Osteocyte (in vitro differentiated cells): ENCODE measurements around the gene IQSEC3. TPM values are rescaled to one million over a fixed set of nuclear protein-coding genes. Genes with fewer than 3 reads are reported as not detected.

ENCODE experiments used
- DNase-seq: peaks from one replicate; pipeline ENCODE4 v3.0.0; 2021; ENCODE audit warnings: mixed read lengths; ENCODE audit not compliant: unreplicated experiment; ENCODE audit errors: extremely low spot score
- H3K27ac Mint-ChIP-seq: one replicate; pipeline ENCODE4 v1.8.0; 2021; ENCODE audit warnings: mild to moderate bottlenecking, mixed read lengths; ENCODE audit not compliant: unreplicated experiment
- H3K27me3 Mint-ChIP-seq: one replicate; pipeline ENCODE4 v1.8.0; 2021; ENCODE audit warnings: mixed read lengths; ENCODE audit not compliant: unreplicated experiment
- H3K36me3 Mint-ChIP-seq: one replicate; pipeline ENCODE4 v1.8.0; 2021; ENCODE audit warnings: mixed read lengths; ENCODE audit not compliant: unreplicated experiment
- H3K4me1 Mint-ChIP-seq: one replicate; pipeline ENCODE4 v1.8.0; 2021; ENCODE audit warnings: mixed read lengths; ENCODE audit not compliant: unreplicated experiment
- H3K4me3 Mint-ChIP-seq: one replicate; pipeline ENCODE4 v1.8.0; 2021; ENCODE audit warnings: mild to moderate bottlenecking, moderate library complexity, mixed read lengths; ENCODE audit not compliant: unreplicated experiment
- H3K9me3 Mint-ChIP-seq: one replicate; pipeline ENCODE4 v1.8.0; 2021; ENCODE audit warnings: mixed read lengths; ENCODE audit not compliant: unreplicated experiment
- total RNA-seq: library from RNA; stranded (reverse); gene quantifications from 2 replicates; pipeline ENCODE4 v1.2.1, GENCODE V29; 2021
- TF ChIP-seq, protein P1 (sequence below): fragments of 200-600 bp; sonication (generic); IDR thresholded peaks from 2 replicates; pipeline ENCODE4 v1.5.0; 2021; ENCODE audit warnings: antibody characterized with exemption, mild to moderate bottlenecking, moderate library complexity

IQSEC3 gene
- total RNA-seq, 1 donor from 2014 or later, result 0.56 TPM

DNA sequence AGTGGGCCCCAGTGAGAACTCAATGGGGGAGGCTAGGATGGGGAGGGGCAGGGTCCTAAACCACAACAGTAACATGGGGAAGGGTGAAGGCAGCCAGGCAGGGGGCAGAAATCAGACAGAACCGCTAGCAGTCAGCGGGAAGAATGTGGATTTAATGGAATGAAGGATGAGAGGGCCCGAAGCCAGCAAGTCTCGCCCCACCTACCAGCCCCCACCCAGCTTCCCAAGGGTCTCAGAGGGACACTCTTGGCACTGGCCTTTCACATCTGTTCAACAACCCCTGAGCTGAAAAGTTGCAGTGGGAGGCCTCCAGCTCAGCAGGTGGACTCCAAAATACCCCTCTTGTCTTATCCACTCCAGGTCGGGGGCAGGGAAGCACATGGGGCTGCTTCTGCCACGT is 153.9 kb downstream of the IQSEC3 start:
- no peak for DNase-seq
- H3K4me1 Mint-ChIP-seq, result no peaks in the 10 kb centered on the region
- H3K36me3 Mint-ChIP-seq, result no peaks in the 10 kb centered on the region
- H3K9me3 Mint-ChIP-seq, result no peaks in the 10 kb centered on the region
- H3K27ac Mint-ChIP-seq, result no peak overlapping the region
- peaks cover 40% of the 10 kb centered on the region for H3K27me3 Mint-ChIP-seq
- H3K4me3 Mint-ChIP-seq, result no peak overlapping the region
- TF ChIP-seq, protein P1, sequence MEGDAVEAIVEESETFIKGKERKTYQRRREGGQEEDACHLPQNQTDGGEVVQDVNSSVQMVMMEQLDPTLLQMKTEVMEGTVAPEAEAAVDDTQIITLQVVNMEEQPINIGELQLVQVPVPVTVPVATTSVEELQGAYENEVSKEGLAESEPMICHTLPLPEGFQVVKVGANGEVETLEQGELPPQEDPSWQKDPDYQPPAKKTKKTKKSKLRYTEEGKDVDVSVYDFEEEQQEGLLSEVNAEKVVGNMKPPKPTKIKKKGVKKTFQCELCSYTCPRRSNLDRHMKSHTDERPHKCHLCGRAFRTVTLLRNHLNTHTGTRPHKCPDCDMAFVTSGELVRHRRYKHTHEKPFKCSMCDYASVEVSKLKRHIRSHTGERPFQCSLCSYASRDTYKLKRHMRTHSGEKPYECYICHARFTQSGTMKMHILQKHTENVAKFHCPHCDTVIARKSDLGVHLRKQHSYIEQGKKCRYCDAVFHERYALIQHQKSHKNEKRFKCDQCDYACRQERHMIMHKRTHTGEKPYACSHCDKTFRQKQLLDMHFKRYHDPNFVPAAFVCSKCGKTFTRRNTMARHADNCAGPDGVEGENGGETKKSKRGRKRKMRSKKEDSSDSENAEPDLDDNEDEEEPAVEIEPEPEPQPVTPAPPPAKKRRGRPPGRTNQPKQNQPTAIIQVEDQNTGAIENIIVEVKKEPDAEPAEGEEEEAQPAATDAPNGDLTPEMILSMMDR, result no peak

DNA sequence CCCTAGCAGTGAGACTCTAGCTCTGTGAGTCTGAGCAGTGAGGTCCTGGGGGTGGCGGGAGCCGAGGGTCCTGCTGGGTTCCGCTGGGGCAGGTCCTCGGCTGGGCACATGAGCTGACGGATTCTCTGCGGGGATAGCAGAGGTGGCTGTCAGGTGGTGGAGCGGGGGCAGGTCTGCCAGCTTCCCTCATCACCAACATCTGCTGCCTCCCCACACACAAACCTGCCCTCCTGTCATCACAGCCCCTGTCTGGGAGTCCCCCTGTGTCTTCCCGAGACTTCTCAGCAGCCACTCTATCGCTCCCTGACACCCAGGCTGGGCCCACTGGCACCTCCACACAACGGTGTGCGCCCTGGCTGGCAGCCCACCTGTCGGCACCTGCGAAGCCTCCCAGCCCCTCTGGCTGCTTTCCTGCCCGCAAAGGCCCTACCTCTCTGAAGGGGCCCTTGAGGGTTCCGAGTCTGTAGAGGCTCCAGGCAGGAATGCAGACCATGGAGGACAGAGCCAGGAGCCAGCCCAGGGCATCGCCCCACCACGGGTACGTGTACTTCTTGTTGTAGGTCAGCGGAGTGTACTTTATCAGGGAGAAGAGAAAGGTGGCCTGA is 154.5 kb downstream of the IQSEC3 start:
- H3K27ac Mint-ChIP-seq, result no peak overlapping the region
- no peak overlapping the region for H3K4me3 Mint-ChIP-seq
- TF ChIP-seq, protein P1, result no peak
- H3K27me3 Mint-ChIP-seq, result peaks cover 40% of the 10 kb centered on the region
- H3K4me1 Mint-ChIP-seq, result no peaks in the 10 kb centered on the region
- no peak for DNase-seq
- H3K9me3 Mint-ChIP-seq, result no peaks in the 10 kb centered on the region
- no peaks in the 10 kb centered on the region for H3K36me3 Mint-ChIP-seq

DNA sequence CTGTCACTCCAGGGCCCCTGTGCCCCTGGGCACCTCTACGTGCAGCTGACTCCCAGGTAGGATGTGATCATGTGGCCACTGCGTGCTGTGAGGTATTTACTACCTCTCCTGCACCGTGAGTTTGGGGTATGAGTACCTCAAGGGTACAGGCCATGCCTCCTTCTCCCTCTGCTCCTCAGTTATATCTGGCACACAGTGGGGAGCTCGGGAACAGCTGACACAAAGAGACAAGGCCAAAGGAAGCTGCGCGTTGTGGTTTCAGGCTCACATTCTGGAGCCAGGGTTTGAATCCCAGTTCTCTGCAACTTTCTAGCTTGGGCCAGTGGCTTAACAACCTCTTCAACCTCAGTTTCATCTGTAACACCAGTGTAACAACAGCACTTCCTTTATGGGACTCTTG is 155.2 kb downstream of the IQSEC3 start:
- no peak overlapping the region for H3K4me3 Mint-ChIP-seq
- H3K9me3 Mint-ChIP-seq, result no peaks in the 10 kb centered on the region

DNA sequence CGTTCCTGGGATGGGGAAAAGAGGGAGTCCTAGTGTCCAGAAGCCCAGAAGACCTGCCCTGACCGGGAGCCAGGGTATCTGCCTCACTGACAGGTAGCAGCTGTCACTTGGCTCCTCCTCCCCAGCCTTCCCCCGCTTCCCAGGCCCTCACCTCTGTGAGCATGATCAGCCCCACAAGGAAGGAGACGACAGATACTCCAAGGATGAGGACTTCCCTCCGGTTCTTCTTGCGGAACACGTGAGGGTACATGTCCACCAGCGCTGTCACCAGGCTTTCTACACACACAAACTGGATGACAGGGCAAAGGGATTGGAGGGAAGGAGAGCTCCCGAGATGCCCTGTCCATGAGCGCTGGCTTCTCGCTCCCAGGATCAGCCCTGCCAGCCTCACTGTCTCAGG is 157.3 kb downstream of the IQSEC3 start:
- Mint-ChIP-seq H3K4me3 (no peak overlapping the region), H3K27me3 (peaks cover 50% of the 10 kb centered on the region), H3K4me1 (no peaks in the 10 kb centered on the region), H3K27ac (no peak overlapping the region), H3K9me3 (no peaks in the 10 kb centered on the region), H3K36me3 (no peaks in the 10 kb centered on the region)
- TF ChIP-seq, protein P1, result no peak
- DNase-seq, result no peak

More for the DNA sequence above, 155.2 kb downstream of the IQSEC3 start:
- no peak for DNase-seq
- no peaks in the 10 kb centered on the region for H3K36me3 Mint-ChIP-seq
- H3K4me1 Mint-ChIP-seq, result no peaks in the 10 kb centered on the region
- peaks cover 40% of the 10 kb centered on the region for H3K27me3 Mint-ChIP-seq
- H3K27ac Mint-ChIP-seq, result no peak overlapping the region
- TF ChIP-seq, protein P1, result no peak

DNA sequence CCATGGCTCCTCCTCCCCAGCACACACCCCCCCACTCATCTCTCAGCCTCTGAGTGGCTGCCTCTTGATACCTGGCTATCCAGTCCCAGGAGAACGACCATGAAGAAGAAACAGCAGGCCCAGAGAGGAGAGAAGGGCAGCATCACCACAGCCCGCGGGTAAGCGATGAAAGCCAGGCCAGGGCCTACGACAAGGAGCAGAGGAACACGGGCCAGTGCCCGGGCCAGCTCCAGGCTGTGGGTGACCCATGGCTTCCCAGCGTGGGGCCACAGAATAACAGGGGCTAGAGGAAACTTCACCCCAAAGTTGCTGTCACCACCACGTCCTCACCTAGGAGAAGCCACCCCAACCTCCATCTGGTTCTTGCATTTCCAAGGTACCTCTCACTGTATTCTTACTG is 157.8 kb downstream of the IQSEC3 start:
- Mint-ChIP-seq H3K9me3 (no peaks in the 10 kb centered on the region), H3K27me3 (peaks cover 51% of the 10 kb centered on the region), H3K4me1 (no peaks in the 10 kb centered on the region), H3K36me3 (no peaks in the 10 kb centered on the region), H3K4me3 (no peak overlapping the region), H3K27ac (no peak overlapping the region)
- TF ChIP-seq, protein P1, result no peak
- DNase-seq, result no peak
